Measurements from ENCODE around the gene MYEF2.

MYEF2 gene

GRCh38 chr15:48177766-48178647, at the start of gene MYEF2:
MYEF2 (minus strand) TSS chr15:48178295; CDS start chr15:48178237, 58 bp downstream.
- in situ Hi-C loops (cut with HindIII; ENCODE audit: low pct_unique_long_range_greater_than_20kb, low sequenced_read_pairs) = no loop called here
- peak; percentile 72 to 89 for DNase-seq (ENCODE audit: low read depth in 1 of 2, low spot score in 1 of 2)
- no peak for TF ChIP-seq JUND (IDR thresholded peaks at IDR 0.05; ENCODE audit: low read depth)

DNA sequence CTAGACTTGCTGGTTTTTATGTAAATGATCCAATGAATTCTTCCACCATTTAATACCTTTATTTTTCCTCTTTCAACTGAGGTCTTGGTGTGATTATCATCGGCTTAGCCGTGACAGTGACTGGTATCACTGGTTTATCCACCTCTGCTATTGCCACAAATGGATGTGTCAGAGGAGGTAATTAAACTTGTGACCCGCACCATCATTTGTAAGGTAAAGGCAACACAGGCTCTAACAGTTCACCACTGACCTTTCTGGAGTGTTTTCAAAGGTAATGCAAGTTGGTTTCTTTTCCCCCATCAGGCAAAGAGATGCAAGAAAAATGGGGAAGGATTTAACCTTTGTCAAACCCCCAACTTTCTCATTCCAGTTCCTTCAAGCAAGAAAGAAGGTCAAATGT, 47.7 kb upstream of the MYEF2 start:
- in situ Hi-C loops (cut with HindIII; ENCODE audit: low pct_unique_long_range_greater_than_20kb, low sequenced_read_pairs) = no loop called here
- peak in 1 of 2 experiments; percentile 39 for DNase-seq (ENCODE audit: low read depth in 1 of 2, low spot score in 1 of 2)
- no peak for TF ChIP-seq JUND (IDR thresholded peaks at IDR 0.05; ENCODE audit: low read depth)

DNA sequence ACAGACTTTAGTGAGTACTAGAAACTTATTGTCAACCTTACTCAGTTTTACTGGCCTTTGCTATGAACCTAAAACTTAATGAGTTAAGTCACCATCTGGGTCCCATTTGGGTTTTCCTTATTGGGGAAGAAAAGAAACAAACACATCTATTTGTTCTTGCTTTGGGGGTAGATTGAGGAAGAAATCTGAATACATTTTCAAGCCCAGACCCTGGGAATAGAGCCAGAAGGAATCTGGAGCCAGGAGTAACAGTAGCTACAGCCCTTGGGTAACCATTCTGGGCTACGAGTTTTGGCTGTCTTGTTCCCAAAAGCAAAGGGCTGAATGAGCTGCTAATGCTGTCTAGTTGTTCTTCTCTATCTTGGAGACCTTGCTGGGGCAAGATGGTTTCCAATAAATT, 44.5 kb upstream of the MYEF2 start:
- in situ Hi-C loops (cut with HindIII; ENCODE audit: low pct_unique_long_range_greater_than_20kb, low sequenced_read_pairs) = no loop called here
- TF ChIP-seq JUND (IDR thresholded peaks at IDR 0.05; ENCODE audit: low read depth) = no peak
- DNase-seq (ENCODE audit: low read depth in 1 of 2, low spot score in 1 of 2) = no peak

DNA sequence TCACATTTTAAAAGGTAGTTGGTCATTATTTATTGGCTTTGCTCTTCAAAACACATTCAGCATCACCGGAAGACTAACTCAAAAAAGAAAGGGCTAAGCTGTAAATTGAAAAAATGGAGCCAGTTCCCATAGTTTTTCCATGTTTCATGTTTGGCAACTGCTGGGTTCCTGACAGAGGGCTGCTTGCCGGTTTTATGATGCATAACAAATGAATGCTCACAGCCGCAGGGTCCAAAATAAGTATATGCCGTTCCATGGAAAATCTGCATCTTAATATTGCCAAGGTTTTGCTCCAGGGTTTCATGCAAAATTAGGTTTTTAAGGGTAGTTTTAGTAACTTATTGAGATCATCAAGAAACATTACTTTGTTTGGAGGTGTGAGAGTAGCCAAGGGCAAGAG, 43.8 kb upstream of the MYEF2 start:
- no peak for DNase-seq (ENCODE audit: low read depth in 1 of 2, low spot score in 1 of 2)

DNA sequence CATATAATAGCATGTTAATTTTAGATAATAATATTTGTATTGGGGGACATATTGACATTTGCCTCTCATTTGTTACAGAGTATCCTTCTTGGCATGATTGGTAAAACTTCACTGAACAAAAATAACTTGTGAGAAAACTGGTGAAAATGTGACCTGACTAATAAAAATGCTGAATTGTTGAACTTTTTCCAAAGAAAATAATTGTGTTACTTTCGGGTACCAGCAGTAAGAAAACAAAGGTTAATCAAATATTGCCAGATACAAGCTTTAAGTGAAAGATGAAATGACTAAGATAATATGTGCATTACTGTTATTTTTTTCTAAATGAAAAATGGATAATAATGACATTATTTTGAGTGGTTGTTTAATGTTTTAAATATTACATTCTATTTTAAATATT, 43.2 kb upstream of the MYEF2 start:
- no peak for TF ChIP-seq JUND (IDR thresholded peaks at IDR 0.05; ENCODE audit: low read depth)
- in situ Hi-C loops (cut with HindIII; ENCODE audit: low pct_unique_long_range_greater_than_20kb, low sequenced_read_pairs) = no loop called here
- DNase-seq (ENCODE audit: low read depth in 1 of 2, low spot score in 1 of 2) = no peak

More for the DNA sequence above, 43.8 kb upstream of the MYEF2 start:
- no peak for TF ChIP-seq JUND (IDR thresholded peaks at IDR 0.05; ENCODE audit: low read depth)
- in situ Hi-C loops (cut with HindIII; ENCODE audit: low pct_unique_long_range_greater_than_20kb, low sequenced_read_pairs) = no loop called here

DNA sequence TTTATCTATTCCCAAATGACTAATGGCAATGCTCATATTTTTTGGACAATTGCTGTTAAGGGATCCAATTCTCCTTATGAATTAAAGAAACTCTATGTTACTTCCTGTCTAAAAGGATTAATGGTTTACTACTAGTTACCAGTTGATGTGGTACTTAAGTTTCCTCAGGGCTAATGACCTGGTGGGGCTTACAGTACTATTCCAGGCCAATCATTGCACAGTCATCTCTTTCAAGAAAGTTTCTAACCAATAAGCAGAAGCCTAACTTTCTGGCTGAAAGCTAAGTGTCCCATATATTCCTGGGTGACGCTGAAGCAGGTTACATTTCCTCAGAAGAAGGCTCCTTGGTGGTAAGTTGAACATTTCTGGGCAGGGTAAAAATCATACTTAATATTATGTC, 27.9 kb upstream of the MYEF2 start, which contains the start of gene SLC12A1:
SLC12A1 (plus strand) TSS at position 322 of the 400 bp plus-strand sequence. CDS start 1,418 bp downstream, outside the sequence.
- TF ChIP-seq JUND (IDR thresholded peaks at IDR 0.05; ENCODE audit: low read depth) = no peak
- no peak for DNase-seq (ENCODE audit: low read depth in 1 of 2, low spot score in 1 of 2)
- in situ Hi-C loops (cut with HindIII; ENCODE audit: low pct_unique_long_range_greater_than_20kb, low sequenced_read_pairs) = no loop called here

DNA sequence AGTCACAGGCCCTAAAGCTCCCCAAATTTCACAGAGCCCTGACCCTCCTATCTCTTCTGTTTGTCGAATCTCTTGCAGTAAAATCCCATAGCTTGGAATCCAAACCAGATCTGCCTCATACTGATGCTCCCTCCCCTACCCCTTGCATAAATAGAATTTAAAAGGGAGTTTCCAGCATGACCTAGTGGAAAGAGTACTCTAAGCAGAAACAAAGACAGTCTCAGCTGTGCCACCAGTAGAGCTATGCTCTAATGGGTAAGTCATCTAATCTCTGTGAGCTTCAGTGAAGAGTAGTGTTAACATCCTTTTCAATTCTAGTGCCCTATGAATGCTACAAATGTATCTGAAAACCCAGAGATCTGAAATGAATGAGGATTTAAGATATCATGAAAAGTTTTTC, 24.0 kb upstream of the MYEF2 start:
- no peak for TF ChIP-seq JUND (IDR thresholded peaks at IDR 0.05; ENCODE audit: low read depth)
- in situ Hi-C loops (cut with HindIII; ENCODE audit: low pct_unique_long_range_greater_than_20kb, low sequenced_read_pairs) = no loop called here
- DNase-seq (ENCODE audit: low read depth in 1 of 2, low spot score in 1 of 2) = no peak

GRCh38 chr15:48191574-48192225, 13.6 kb upstream of the MYEF2 start, which contains the start of gene CTXN2:
CTXN2 (plus strand) TSS chr15:48191665; CDS start chr15:48201301, 9,636 bp downstream.
- no peak for DNase-seq (ENCODE audit: low read depth in 1 of 2, low spot score in 1 of 2)
- in situ Hi-C loops (cut with HindIII; ENCODE audit: low pct_unique_long_range_greater_than_20kb, low sequenced_read_pairs) = no loop called here
- no peak for TF ChIP-seq JUND (IDR thresholded peaks at IDR 0.05; ENCODE audit: low read depth)

- in situ Hi-C loops (cut with HindIII; ENCODE audit: low pct_unique_long_range_greater_than_20kb, low sequenced_read_pairs) = no loop called here
- peak; percentile 57 to 84 for DNase-seq (ENCODE audit: low read depth in 1 of 2, low spot score in 1 of 2)
- TF ChIP-seq JUND (IDR thresholded peaks at IDR 0.05; ENCODE audit: low read depth) = no peak
These were observed 13.0 kb upstream of the MYEF2 start for GRCh38 chr15:48190932-48191573.

DNA sequence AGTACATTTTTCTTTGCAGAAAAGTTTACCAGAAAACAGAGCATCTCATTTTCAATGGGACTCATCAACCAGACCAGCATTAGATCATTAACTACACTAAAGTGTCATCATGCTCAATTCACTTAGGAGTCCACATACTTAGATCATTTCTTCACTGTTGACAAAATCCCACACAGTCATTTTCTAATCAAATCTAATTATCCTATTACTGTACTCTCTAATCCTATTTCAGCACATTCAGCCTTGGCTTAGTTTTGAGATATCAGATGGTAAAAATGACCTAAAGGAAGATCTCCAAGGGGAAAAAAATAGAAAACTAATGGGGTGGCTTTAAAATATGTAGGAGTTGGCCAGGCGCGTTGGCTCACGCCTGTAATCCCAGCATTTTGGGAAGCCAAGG, 8.2 kb upstream of the MYEF2 start:
- DNase-seq (ENCODE audit: low read depth in 1 of 2, low spot score in 1 of 2) = no peak
- no peak for TF ChIP-seq JUND (IDR thresholded peaks at IDR 0.05; ENCODE audit: low read depth)
- in situ Hi-C loops (cut with HindIII; ENCODE audit: low pct_unique_long_range_greater_than_20kb, low sequenced_read_pairs) = no loop called here

DNA sequence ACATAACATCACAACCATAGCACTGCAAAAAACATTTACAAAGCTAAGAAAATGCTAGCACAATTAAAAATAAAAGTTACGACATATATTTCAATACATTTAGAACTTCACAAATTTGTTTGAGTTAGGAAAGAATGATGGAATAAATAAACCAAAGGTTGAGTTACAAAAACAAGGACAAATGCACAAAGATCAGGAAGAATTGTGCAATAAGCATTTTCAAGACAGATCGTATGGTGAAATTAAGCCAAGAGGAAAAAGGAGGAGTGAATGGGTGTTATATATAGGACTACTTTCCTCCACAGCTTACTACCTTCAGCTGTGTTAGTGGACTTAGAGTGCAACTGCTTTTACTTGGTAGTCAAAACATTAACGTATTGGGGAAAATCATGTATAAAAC, 7.4 kb upstream of the MYEF2 start:
- in situ Hi-C loops (cut with HindIII; ENCODE audit: low pct_unique_long_range_greater_than_20kb, low sequenced_read_pairs) = no loop called here
- TF ChIP-seq JUND (IDR thresholded peaks at IDR 0.05; ENCODE audit: low read depth) = no peak
- no peak for DNase-seq (ENCODE audit: low read depth in 1 of 2, low spot score in 1 of 2)

DNA sequence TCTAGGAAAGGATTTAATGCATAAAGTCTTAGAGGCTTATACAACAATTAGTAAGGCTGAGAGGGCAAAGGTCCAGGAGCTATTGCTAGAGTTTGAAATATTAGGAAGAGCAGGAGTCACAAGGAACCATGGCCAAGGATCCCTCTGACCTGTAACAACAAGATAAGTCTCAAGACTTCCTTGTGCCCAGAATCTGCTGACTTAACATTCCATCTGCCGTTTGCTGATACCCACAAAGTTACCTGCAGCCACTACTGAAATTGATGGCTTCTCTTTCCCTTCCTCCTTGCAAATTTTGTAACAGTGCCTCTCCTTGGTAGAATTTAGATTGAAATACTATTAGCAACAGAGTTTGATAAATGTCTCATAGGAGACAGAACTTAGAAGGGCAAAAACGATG, 4.7 kb upstream of the MYEF2 start:
- in situ Hi-C loops (cut with HindIII; ENCODE audit: low pct_unique_long_range_greater_than_20kb, low sequenced_read_pairs) = no loop called here
- DNase-seq (ENCODE audit: low read depth in 1 of 2, low spot score in 1 of 2) = no peak
- no peak for TF ChIP-seq JUND (IDR thresholded peaks at IDR 0.05; ENCODE audit: low read depth)

GRCh38 chr15:48178648-48178931, 495 bp upstream of the MYEF2 start:
- TF ChIP-seq JUND (IDR thresholded peaks at IDR 0.05; ENCODE audit: low read depth) = no peak
- in situ Hi-C loops (cut with HindIII; ENCODE audit: low pct_unique_long_range_greater_than_20kb, low sequenced_read_pairs) = no loop called here

More at GRCh38 chr15:48178648-48178931, 495 bp upstream of the MYEF2 start:
- DNase-seq (ENCODE audit: low read depth in 1 of 2, low spot score in 1 of 2) = no peak

Data from T47D (cell line).